SK-N-SH treated with all-trans-retinoic acid at 6 μM for 48 hours (cell line): ENCODE results near the gene CCDC68.

Source experiments
- ATAC-seq: fragments of 200-7000 bp; cut with Tn5 transposase; 3 replicates; pipeline ENCODE4 v1.9.1; 2020; ENCODE audit warnings: mild to moderate bottlenecking, moderate library complexity
- ARNTL ChIP-seq: fragments of 450-650 bp; formaldehyde crosslinking; IDR thresholded peaks from 2 replicates; pipeline ENCODE4 v1.5.0; 2020; ENCODE audit warnings: low read depth, mild to moderate bottlenecking, moderate library complexity, borderline replicate concordance
- BACH2 ChIP-seq: fragments of 250-450 bp; sonication (Bioruptor Pico); IDR thresholded peaks from 2 replicates; pipeline ENCODE4 v1.9.0; 2021; ENCODE audit warnings: mild to moderate bottlenecking, borderline replicate concordance
- CSDC2 ChIP-seq: fragments of 250-450 bp; sonication (Bioruptor Pico); IDR thresholded peaks from 2 replicates; pipeline ENCODE4 v1.5.0; 2020; ENCODE audit warnings: mild to moderate bottlenecking, moderate library complexity
- ESRRG ChIP-seq: fragments of 250-450 bp; sonication (Bioruptor Pico); IDR thresholded peaks from 2 replicates; pipeline ENCODE4 v1.6.1; 2021; ENCODE audit warnings: mild to moderate bottlenecking
- GLIS3 ChIP-seq: fragments of 250-450 bp; sonication (Bioruptor Pico); IDR thresholded peaks from 2 replicates; pipeline ENCODE4 v1.5.0; 2020; ENCODE audit warnings: mild to moderate bottlenecking, moderate library complexity
- ISL1 ChIP-seq: fragments of 250-450 bp; sonication (Bioruptor Pico); IDR thresholded peaks from 2 replicates; pipeline ENCODE4 v2.1.2; 2022; ENCODE audit warnings: mild to moderate bottlenecking, moderate library complexity
- OSR1 ChIP-seq: fragments of 250-450 bp; sonication (Bioruptor Pico); IDR thresholded peaks from 2 replicates; pipeline ENCODE4 v1.8.0; 2022; ENCODE audit warnings: moderate library complexity, mild to moderate bottlenecking, inconsistent platforms
- PPARA ChIP-seq: fragments of 250-450 bp; sonication (Bioruptor Pico); IDR thresholded peaks from 2 replicates; pipeline ENCODE4 v1.5.0; 2020; ENCODE audit warnings: mild to moderate bottlenecking, borderline replicate concordance
- RARB ChIP-seq: fragments of 250-450 bp; sonication (Bioruptor Pico); IDR thresholded peaks from 2 replicates; pipeline ENCODE4 v1.8.0; 2021; ENCODE audit warnings: mild to moderate bottlenecking, moderate library complexity
- SNAI2 ChIP-seq: fragments of 250-450 bp; sonication (Bioruptor Pico); IDR thresholded peaks from 2 replicates; pipeline ENCODE4 v1.5.0; 2020; ENCODE audit warnings: mild to moderate bottlenecking, moderate library complexity
- TCF4 ChIP-seq: fragments of 250-450 bp; sonication (Bioruptor Pico); IDR thresholded peaks from 2 replicates; pipeline ENCODE4 v1.8.0; 2021; ENCODE audit warnings: mild to moderate bottlenecking, moderate library complexity, borderline replicate concordance
- TOX ChIP-seq: fragments of 250-450 bp; sonication (Bioruptor Pico); IDR thresholded peaks from 2 replicates; pipeline ENCODE4 v1.8.0; 2021; ENCODE audit warnings: mild to moderate bottlenecking, moderate library complexity, borderline replicate concordance
- ZC3H10 ChIP-seq: fragments of 250-450 bp; sonication (Bioruptor Pico); IDR thresholded peaks from 2 replicates; pipeline ENCODE4 v1.5.1; 2021; ENCODE audit warnings: mild to moderate bottlenecking, moderate library complexity
- ZFP3 ChIP-seq: fragments of 250-450 bp; sonication (Bioruptor Pico); IDR thresholded peaks from 2 replicates; pipeline ENCODE4 v1.5.0; 2020; ENCODE audit warnings: mild to moderate bottlenecking, moderate library complexity
- ZFP30 ChIP-seq: fragments of 450-650 bp; formaldehyde crosslinking; IDR thresholded peaks from 2 replicates; pipeline ENCODE4 v1.5.0; 2022; ENCODE audit warnings: mild to moderate bottlenecking, moderate library complexity
- ZNF565 ChIP-seq: fragments of 450-650 bp; formaldehyde crosslinking; conservative IDR thresholded peaks from 2 replicates; pipeline ENCODE4 v1.5.0; 2020; ENCODE audit warnings: low read depth, mild to moderate bottlenecking, moderate library complexity
- ZNF70 ChIP-seq: fragments of 450-650 bp; formaldehyde crosslinking; IDR thresholded peaks from 2 replicates; pipeline ENCODE4 v1.5.0; 2020; ENCODE audit warnings: mild to moderate bottlenecking, moderate library complexity
- ZNF8 ChIP-seq: fragments of 450-650 bp; formaldehyde crosslinking; IDR thresholded peaks from 2 replicates; pipeline ENCODE4 v1.5.0; 2020; ENCODE audit warnings: mild to moderate bottlenecking, moderate library complexity
- TF ChIP-seq, protein P1 (sequence below): fragments of 250-450 bp; sonication (Bioruptor Pico); IDR thresholded peaks from 2 replicates; pipeline ENCODE4 v1.5.1; 2021; ENCODE audit warnings: mild to moderate bottlenecking, moderate library complexity
- TF ChIP-seq, protein P2 (sequence below): fragments of 250-450 bp; sonication (Bioruptor Pico); IDR thresholded peaks from 2 replicates; pipeline ENCODE4 v1.8.0; 2020; ENCODE audit warnings: mild to moderate bottlenecking, moderate library complexity, borderline replicate concordance
- TF ChIP-seq, protein P3 (sequence below): fragments of 250-450 bp; sonication (Bioruptor Pico); IDR thresholded peaks from 2 replicates; pipeline ENCODE4 v1.5.0; 2020; ENCODE audit warnings: mild to moderate bottlenecking, moderate library complexity

Gene CCDC68

DNA sequence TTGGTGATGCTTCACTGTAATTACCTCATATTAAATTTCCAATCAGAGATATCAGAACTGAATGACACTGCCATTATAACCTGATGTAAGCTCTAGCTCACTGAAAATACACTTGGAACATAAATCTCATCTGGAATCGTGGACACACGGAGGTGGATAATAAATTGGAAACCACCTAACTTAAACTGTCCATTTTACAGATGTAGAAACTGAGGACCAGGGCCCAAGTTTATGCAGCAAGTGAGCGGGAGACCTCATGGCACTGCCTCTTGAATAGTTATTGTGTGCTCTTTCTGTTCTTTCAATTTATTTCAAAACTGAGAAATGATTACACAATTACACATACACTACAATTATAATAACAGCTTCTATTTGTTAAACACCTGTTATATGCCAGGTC, 20.8 kb downstream of the CCDC68 start (continued):
- no peak for TF ChIP-seq ZC3H10
- TF ChIP-seq GLIS3 (CRISPR knock-in tag): no peak
- no peak for TF ChIP-seq ZNF70 (CRISPR knock-in tag)

DNA sequence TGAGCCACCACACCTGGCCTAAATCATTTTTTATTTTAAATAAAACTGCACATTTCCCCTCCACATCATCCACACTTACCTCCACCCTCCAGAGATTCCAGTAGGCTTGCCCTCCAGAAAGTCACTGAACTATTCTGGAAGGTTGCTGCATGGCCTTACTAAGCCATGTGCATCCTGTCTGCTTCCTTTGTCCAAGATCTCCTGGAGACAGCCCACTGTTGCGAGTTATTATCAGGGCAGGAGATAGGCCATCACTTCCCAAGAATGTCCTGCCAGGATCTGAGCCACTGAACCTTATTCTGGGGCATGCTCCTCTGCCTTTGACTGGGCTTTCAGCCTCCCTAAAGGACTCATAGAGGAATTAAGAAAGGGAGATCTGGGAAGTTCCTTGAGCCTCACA, 26.8 kb downstream of the CCDC68 start:
- TF ChIP-seq TCF4 (no peak), ISL1 (CRISPR knock-in tag) (no peak), SNAI2 (no peak), TOX (CRISPR knock-in tag) (no peak)
- TF ChIP-seq, protein P1, sequence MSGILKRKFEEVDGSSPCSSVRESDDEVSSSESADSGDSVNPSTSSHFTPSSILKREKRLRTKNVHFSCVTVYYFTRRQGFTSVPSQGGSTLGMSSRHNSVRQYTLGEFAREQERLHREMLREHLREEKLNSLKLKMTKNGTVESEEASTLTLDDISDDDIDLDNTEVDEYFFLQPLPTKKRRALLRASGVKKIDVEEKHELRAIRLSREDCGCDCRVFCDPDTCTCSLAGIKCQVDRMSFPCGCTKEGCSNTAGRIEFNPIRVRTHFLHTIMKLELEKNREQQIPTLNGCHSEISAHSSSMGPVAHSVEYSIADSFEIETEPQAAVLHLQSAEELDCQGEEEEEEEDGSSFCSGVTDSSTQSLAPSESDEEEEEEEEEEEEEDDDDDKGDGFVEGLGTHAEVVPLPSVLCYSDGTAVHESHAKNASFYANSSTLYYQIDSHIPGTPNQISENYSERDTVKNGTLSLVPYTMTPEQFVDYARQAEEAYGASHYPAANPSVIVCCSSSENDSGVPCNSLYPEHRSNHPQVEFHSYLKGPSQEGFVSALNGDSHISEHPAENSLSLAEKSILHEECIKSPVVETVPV (CRISPR knock-in tag): no peak
- ATAC-seq: no peak

DNA sequence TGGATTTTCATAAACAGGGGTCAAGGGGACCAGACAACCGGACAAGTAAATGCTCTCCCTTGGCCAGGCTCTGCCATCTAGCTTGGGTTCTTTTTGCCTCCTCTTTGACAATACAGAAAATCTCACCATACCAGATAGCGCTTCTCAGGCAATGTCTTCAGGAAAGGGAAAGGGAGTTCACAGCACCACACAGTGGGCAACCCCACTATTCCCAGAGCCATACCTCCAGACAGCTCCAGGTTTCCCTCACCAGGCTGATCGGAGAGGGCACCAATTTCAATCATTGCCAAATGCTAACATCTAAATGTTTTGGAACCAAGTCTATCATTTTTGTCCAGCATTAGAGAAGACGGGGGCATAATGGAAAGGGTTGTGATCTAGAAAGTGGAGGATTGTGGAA, 28.1 kb downstream of the CCDC68 start:
- TF ChIP-seq ZNF565 (CRISPR knock-in tag): no peak
- no peak for TF ChIP-seq ESRRG (CRISPR knock-in tag)
- TF ChIP-seq OSR1 (CRISPR knock-in tag): no peak
- TF ChIP-seq ZFP3 (CRISPR knock-in tag): no peak
- no peak for TF ChIP-seq PPARA
- TF ChIP-seq ZNF8 (CRISPR knock-in tag): no peak
- no peak for TF ChIP-seq ZFP30 (CRISPR knock-in tag)
- TF ChIP-seq ISL1 (CRISPR knock-in tag): no peak
- TF ChIP-seq TOX (CRISPR knock-in tag): no peak
- no peak for TF ChIP-seq RARB (CRISPR knock-in tag)
- no peak for TF ChIP-seq BACH2
- no peak for TF ChIP-seq ZC3H10
- TF ChIP-seq ZNF70 (CRISPR knock-in tag): no peak
- no peak for TF ChIP-seq GLIS3 (CRISPR knock-in tag)
- TF ChIP-seq CSDC2: no peak
- TF ChIP-seq, protein P2, sequence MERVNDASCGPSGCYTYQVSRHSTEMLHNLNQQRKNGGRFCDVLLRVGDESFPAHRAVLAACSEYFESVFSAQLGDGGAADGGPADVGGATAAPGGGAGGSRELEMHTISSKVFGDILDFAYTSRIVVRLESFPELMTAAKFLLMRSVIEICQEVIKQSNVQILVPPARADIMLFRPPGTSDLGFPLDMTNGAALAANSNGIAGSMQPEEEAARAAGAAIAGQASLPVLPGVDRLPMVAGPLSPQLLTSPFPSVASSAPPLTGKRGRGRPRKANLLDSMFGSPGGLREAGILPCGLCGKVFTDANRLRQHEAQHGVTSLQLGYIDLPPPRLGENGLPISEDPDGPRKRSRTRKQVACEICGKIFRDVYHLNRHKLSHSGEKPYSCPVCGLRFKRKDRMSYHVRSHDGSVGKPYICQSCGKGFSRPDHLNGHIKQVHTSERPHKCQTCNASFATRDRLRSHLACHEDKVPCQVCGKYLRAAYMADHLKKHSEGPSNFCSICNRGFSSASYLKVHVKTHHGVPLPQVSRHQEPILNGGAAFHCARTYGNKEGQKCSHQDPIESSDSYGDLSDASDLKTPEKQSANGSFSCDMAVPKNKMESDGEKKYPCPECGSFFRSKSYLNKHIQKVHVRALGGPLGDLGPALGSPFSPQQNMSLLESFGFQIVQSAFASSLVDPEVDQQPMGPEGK: no peak
- TF ChIP-seq, protein P1 (CRISPR knock-in tag): no peak
- no peak for TF ChIP-seq ARNTL
- TF ChIP-seq, protein P3, sequence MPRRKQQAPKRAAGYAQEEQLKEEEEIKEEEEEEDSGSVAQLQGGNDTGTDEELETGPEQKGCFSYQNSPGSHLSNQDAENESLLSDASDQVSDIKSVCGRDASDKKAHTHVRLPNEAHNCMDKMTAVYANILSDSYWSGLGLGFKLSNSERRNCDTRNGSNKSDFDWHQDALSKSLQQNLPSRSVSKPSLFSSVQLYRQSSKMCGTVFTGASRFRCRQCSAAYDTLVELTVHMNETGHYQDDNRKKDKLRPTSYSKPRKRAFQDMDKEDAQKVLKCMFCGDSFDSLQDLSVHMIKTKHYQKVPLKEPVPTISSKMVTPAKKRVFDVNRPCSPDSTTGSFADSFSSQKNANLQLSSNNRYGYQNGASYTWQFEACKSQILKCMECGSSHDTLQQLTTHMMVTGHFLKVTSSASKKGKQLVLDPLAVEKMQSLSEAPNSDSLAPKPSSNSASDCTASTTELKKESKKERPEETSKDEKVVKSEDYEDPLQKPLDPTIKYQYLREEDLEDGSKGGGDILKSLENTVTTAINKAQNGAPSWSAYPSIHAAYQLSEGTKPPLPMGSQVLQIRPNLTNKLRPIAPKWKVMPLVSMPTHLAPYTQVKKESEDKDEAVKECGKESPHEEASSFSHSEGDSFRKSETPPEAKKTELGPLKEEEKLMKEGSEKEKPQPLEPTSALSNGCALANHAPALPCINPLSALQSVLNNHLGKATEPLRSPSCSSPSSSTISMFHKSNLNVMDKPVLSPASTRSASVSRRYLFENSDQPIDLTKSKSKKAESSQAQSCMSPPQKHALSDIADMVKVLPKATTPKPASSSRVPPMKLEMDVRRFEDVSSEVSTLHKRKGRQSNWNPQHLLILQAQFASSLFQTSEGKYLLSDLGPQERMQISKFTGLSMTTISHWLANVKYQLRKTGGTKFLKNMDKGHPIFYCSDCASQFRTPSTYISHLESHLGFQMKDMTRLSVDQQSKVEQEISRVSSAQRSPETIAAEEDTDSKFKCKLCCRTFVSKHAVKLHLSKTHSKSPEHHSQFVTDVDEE (CRISPR knock-in tag): no peak
- peak; percentile 51 for ATAC-seq

DNA sequence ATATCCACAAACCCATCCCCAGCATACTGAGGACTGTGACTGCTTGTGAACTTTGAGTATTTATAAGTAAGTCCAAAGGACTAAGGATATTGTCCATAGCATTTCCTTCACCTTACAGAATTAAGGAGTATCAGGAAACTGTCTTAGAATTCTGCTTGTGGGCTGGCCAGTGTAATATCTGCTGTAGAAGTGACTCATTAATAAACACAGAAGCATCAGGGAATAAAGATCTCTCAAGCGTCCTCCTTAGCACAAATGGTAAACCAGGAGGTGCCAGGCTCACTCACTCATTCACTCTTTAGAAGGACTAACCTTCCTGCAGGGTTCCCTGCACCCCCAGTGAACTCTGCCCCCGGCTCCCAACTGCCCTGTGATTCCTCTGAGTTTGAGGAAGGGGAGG, 31.0 kb downstream of the CCDC68 start:
- no peak for ATAC-seq
- TF ChIP-seq ARNTL (no peak), PPARA (no peak), TOX (CRISPR knock-in tag) (no peak), ZC3H10 (no peak), CSDC2 (no peak), SNAI2 (no peak), BACH2 (no peak), ZFP30 (CRISPR knock-in tag) (no peak), ZNF70 (CRISPR knock-in tag) (no peak)
